KMS-11 (cell line): ENCODE results near the gene FOXD2.

ENCODE experiments used
- H2AFZ ChIP-seq: fragments of 200-600 bp; sonication (generic); 2 replicates; pipeline ENCODE4 v1.6.1; 2016; ENCODE audit warnings: antibody characterized with exemption, mixed run types, low read depth
- H3K27ac ChIP-seq: fragments of 200-600 bp; sonication (generic); 2 replicates; pipeline ENCODE4 v1.6.1; 2016; ENCODE audit warnings: mild to moderate bottlenecking, mixed run types
- H3K27me3 ChIP-seq: fragments of 200-600 bp; sonication (generic); 2 replicates; pipeline ENCODE4 v1.6.1; 2017; ENCODE audit warnings: mild to moderate bottlenecking, low read depth, mixed run types, moderate library complexity; ENCODE audit not compliant: insufficient read depth
- H3K36me3 ChIP-seq: fragments of 200-600 bp; sonication (generic); 2 replicates; pipeline ENCODE4 v1.6.1; 2017; ENCODE audit warnings: mild to moderate bottlenecking, mixed run types; ENCODE audit not compliant: insufficient read depth
- H3K4me1 ChIP-seq: fragments of 200-600 bp; sonication (generic); 2 replicates; pipeline ENCODE4 v1.6.1; 2016; ENCODE audit warnings: mild to moderate bottlenecking, low read depth, mixed run types; ENCODE audit not compliant: poor library complexity, severe bottlenecking
- H3K4me2 ChIP-seq: fragments of 200-600 bp; sonication (generic); 2 replicates; pipeline ENCODE4 v1.7.0; 2016; ENCODE audit warnings: mild to moderate bottlenecking, mixed run types
- H3K4me3 ChIP-seq: fragments of 200-600 bp; sonication (generic); IDR thresholded peaks from 2 replicates; pipeline ENCODE4 v1.6.1; 2017; ENCODE audit warnings: low read depth, low read length, mixed read lengths; ENCODE audit not compliant: insufficient read depth
- H3K79me2 ChIP-seq: fragments of 200-600 bp; sonication (generic); 2 replicates; pipeline ENCODE4 v1.6.1; 2016; ENCODE audit warnings: low read depth, mixed run types; ENCODE audit not compliant: insufficient read depth
- H3K9ac ChIP-seq: fragments of 200-600 bp; sonication (generic); 2 replicates; pipeline ENCODE4 v1.6.1; 2016; ENCODE audit warnings: mild to moderate bottlenecking, mixed run types
- H4K20me1 ChIP-seq: fragments of 200-600 bp; sonication (generic); 2 replicates; pipeline ENCODE4 v1.6.1; 2016; ENCODE audit warnings: mild to moderate bottlenecking, mixed run types; ENCODE audit not compliant: insufficient read depth
- CTCF ChIP-seq: fragments of 200-600 bp; sonication (generic); conservative IDR thresholded peaks from 2 replicates; pipeline ENCODE4 v1.6.1; 2017; ENCODE audit warnings: low read depth, mild to moderate bottlenecking, antibody characterized with exemption, low read length, moderate library complexity, mixed read lengths

Gene FOXD2

GRCh38 chr1:47487850-47488450, 50.1 kb downstream of the FOXD2 start:
- no peak for TF ChIP-seq CTCF
- H3K79me2 ChIP-seq = no peaks in the 10 kb centered on the region
- H3K4me3 ChIP-seq = no peak overlapping the region
- H3K9ac ChIP-seq = no peak overlapping the region
- H3K4me1 ChIP-seq = no peaks in the 10 kb centered on the region
- no peak overlapping the region for H3K4me2 ChIP-seq
- H4K20me1 ChIP-seq = no peaks in the 10 kb centered on the region
- H3K27me3 ChIP-seq = no peaks in the 10 kb centered on the region
- no peaks in the 10 kb centered on the region for H3K36me3 ChIP-seq
- H2AFZ ChIP-seq = no peak overlapping the region
- H3K27ac ChIP-seq = no peak overlapping the region
